Measurements from ENCODE around the gene SLC27A2. TPM values are rescaled to one million over a fixed set of nuclear protein-coding genes. Genes with fewer than 3 reads are reported as not detected.
A peak's percentile ranks its signal among the peaks of the same experiment; 100 is the strongest.

SLC27A2 gene
- total RNA-seq, 1 donor from 2014 or later: 2.9 TPM

GRCh38 chr15:50260969-50261496 lies 79.0 kb downstream of the SLC27A2 start:
- Histone ChIP-seq H3K36me3 (no peaks in the 10 kb centered on the region), H3K9me3 (no peaks in the 10 kb centered on the region), H3K4me3 (no peak overlapping the region), H3K27me3 (ENCODE audit: low read depth) (no peaks in the 10 kb centered on the region), H3K4me1 (no peaks in the 10 kb centered on the region), H3K27ac (no peak overlapping the region)
- no peak for DNase-seq
- TF ChIP-seq, protein P1, sequence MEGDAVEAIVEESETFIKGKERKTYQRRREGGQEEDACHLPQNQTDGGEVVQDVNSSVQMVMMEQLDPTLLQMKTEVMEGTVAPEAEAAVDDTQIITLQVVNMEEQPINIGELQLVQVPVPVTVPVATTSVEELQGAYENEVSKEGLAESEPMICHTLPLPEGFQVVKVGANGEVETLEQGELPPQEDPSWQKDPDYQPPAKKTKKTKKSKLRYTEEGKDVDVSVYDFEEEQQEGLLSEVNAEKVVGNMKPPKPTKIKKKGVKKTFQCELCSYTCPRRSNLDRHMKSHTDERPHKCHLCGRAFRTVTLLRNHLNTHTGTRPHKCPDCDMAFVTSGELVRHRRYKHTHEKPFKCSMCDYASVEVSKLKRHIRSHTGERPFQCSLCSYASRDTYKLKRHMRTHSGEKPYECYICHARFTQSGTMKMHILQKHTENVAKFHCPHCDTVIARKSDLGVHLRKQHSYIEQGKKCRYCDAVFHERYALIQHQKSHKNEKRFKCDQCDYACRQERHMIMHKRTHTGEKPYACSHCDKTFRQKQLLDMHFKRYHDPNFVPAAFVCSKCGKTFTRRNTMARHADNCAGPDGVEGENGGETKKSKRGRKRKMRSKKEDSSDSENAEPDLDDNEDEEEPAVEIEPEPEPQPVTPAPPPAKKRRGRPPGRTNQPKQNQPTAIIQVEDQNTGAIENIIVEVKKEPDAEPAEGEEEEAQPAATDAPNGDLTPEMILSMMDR (IDR thresholded peaks at IDR 0.05): no peak
- ATAC-seq: no peak
- intact Hi-C loops (cut with DNase I): no loop called here

- intact Hi-C loops (cut with DNase I): no loop called here
- TF ChIP-seq, protein P1 (IDR thresholded peaks at IDR 0.05): no peak
- DNase-seq: no peak
- no peaks in the 10 kb centered on the region for H3K4me1 ChIP-seq
- no peaks in the 10 kb centered on the region for H3K9me3 ChIP-seq
- no peaks in the 10 kb centered on the region for H3K27me3 ChIP-seq (ENCODE audit: low read depth)
- peak in 1 of 2 donors; percentile 25 for ATAC-seq
- no peak overlapping the region for H3K4me3 ChIP-seq
- H3K36me3 ChIP-seq: no peaks in the 10 kb centered on the region
- H3K27ac ChIP-seq: no peak overlapping the region
These were observed 80.0 kb downstream of the SLC27A2 start for GRCh38 chr15:50261981-50262380.

DNA sequence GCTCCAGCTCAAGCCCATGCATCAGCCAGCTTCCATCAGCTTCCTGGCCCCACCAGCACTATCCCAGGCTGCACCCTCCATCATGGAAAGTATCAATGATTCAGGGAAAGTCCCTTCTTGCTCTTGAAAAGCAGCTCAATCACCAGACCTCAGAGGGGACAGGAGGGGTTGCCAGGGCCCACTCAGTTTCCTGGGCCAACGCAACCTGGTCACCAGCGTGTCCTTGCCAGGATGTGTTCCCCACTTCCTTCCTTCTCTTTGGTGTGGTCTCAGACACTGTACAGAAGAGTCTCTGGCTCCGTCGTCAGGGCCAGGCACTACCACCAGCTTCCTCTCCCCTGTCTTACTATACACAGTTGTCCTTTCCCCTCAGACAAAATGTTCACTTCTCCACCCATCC lies 80.5 kb downstream of the SLC27A2 start:
- TF ChIP-seq, protein P1 (IDR thresholded peaks at IDR 0.05): no peak
- Histone ChIP-seq H3K4me3 (no peak overlapping the region), H3K27me3 (ENCODE audit: low read depth) (no peaks in the 10 kb centered on the region), H3K9me3 (no peaks in the 10 kb centered on the region), H3K4me1 (no peaks in the 10 kb centered on the region), H3K36me3 (no peaks in the 10 kb centered on the region), H3K27ac (no peak overlapping the region)
- intact Hi-C loops (cut with DNase I): no loop called here
- no peak for DNase-seq
- ATAC-seq: peak; percentile 38 to 62

- H3K4me1 ChIP-seq: no peaks in the 10 kb centered on the region
- H3K4me3 ChIP-seq: no peak within 1 kb of the TSS
- H3K36me3 ChIP-seq: no peaks in the 10 kb centered on the region
- peaks cover 5% of the 10 kb centered on the region for H3K27me3 ChIP-seq (ENCODE audit: low read depth)
- no peak for ATAC-seq
- no peaks in the 10 kb centered on the region for H3K9me3 ChIP-seq
- intact Hi-C loops (cut with DNase I): no loop called here
- no peak within 1 kb of the TSS for H3K27ac ChIP-seq
- no peak for DNase-seq
- TF ChIP-seq, protein P1 (IDR thresholded peaks at IDR 0.05): no peak
These were observed 83.6 kb downstream of the SLC27A2 start, which contains the start of gene HDC for GRCh38 chr15:50265620-50266019. HDC (minus strand) TSS chr15:50265726; CDS start chr15:50265623, 103 bp downstream.

GRCh38 chr15:50267577-50267976 lies 85.6 kb downstream of the SLC27A2 start:
- H3K36me3 ChIP-seq: no peaks in the 10 kb centered on the region
- no peak overlapping the region for H3K27ac ChIP-seq
- H3K9me3 ChIP-seq: no peaks in the 10 kb centered on the region
- ATAC-seq (no peak), DNase-seq (no peak)
- TF ChIP-seq, protein P1 (IDR thresholded peaks at IDR 0.05): no peak
- intact Hi-C loops (cut with DNase I): no loop called here
- H3K27me3 ChIP-seq (ENCODE audit: low read depth): peaks cover 5% of the 10 kb centered on the region
- no peaks in the 10 kb centered on the region for H3K4me1 ChIP-seq
- no peak overlapping the region for H3K4me3 ChIP-seq
